Stimulated activated CD8-positive, alpha-beta memory T cell treated with anti-CD3 and anti-CD28 coated beads, Interleukin-7, amount 100 ng/mL, for 24 hours (primary cell): ENCODE results near the gene TSPY8.
"Not testable (repeated sequence)": the region's sequence is repeated elsewhere in the genome, so short reads cannot be mapped to it uniquely, and the experiment has no call there.

ENCODE experiments used
- DNase-seq: peaks from one replicate; pipeline ENCODE4 v3.0.0-alpha.2; 2020; ENCODE audit warnings: low read depth

TSPY8 gene

GRCh38 chrY:9357497-9357896 lies at the start of gene TSPY8:
Gene TSPY8, plus strand, starts transcription at chrY:9357797. Its CDS starts 46 bp downstream, at chrY:9357843.
- not testable (repeated sequence) for DNase-seq

GRCh38 chrY:9320996-9321395 lies 36.6 kb upstream of the TSPY8 start:
- DNase-seq: no peak

- not testable (repeated sequence) for DNase-seq
Observed at GRCh38 chrY:9337164-9337563, 20.4 kb upstream of the TSPY8 start, which contains the start of gene TSPY4. Gene TSPY4, plus strand, starts transcription at chrY:9337464. Its CDS starts 46 bp downstream, at chrY:9337510.

- DNase-seq: not testable (repeated sequence)
Observed at GRCh38 chrY:9396527-9396926, 38.9 kb downstream of the TSPY8 start.

GRCh38 chrY:9398121-9398520 lies 40.5 kb downstream of the TSPY8 start, which contains the start of gene TSPY3:
Gene TSPY3, plus strand, starts transcription at chrY:9398421. Its CDS starts 46 bp downstream, at chrY:9398467.
- DNase-seq: not testable (repeated sequence)
